K562 (cell line): ENCODE results near the gene LSM4. TPM values are rescaled to one million over a fixed set of nuclear protein-coding genes. Genes with fewer than 3 reads are reported as not detected.

Experiments
- BCL6 ChIP-seq: fragments of 250-450 bp; sonication (Bioruptor Pico); IDR thresholded peaks from 2 replicates; pipeline ENCODE4 v1.4.0; 2020
- CBX2 ChIP-seq: fragments of 200-600 bp; sonication (generic); IDR thresholded peaks from one replicate; pipeline ENCODE4 v1.6.1; 2012; ENCODE audit warnings: mild to moderate bottlenecking, low read length, inconsistent platforms; ENCODE audit not compliant: insufficient read depth, poor library complexity, severe bottlenecking
- CGGBP1 ChIP-seq: fragments of 250-450 bp; sonication (Bioruptor Pico); IDR thresholded peaks from 2 replicates; pipeline ENCODE4 v1.9.0; 2021; ENCODE audit warnings: mild to moderate bottlenecking
- GATAD2A ChIP-seq: fragments of 450-650 bp; IDR thresholded peaks from 2 replicates; pipeline ENCODE4 v1.6.1; 2017
- HIVEP1 ChIP-seq: fragments of 250-450 bp; sonication (Bioruptor Pico); IDR thresholded peaks from 2 replicates; pipeline ENCODE4 v1.4.0; 2020; ENCODE audit warnings: mild to moderate bottlenecking
- MTA1 ChIP-seq: fragments of 450-650 bp; IDR thresholded peaks from 2 replicates; pipeline ENCODE4 v1.6.1; 2017; ENCODE audit warnings: borderline replicate concordance
- NR3C1 ChIP-seq: sonication (generic); formaldehyde crosslinking; IDR thresholded peaks from 2 replicates; pipeline ENCODE4 v1.8.1; 2022; ENCODE audit warnings: missing genetic modification reagents
- PHTF2 ChIP-seq: fragments of 250-450 bp; sonication (Bioruptor Pico); IDR thresholded peaks from 2 replicates; pipeline ENCODE4 v1.5.0; 2021; ENCODE audit warnings: mild to moderate bottlenecking
- REST ChIP-seq, 2 experiments: fragments of 450-650 bp; formaldehyde crosslinking in 1 of 2; IDR thresholded peaks; 2 replicates each; pipeline versions ENCODE4 v1.4.0 to v1.6.1; 2014 to 2020; ENCODE audit warnings: mild to moderate bottlenecking in 2 of 2, borderline replicate concordance in 1 of 2, low read depth in 1 of 2
- SFPQ ChIP-seq: fragments of 200-400 bp; formaldehyde crosslinking; IDR thresholded peaks from 2 replicates; pipeline ENCODE4 v1.6.1; 2017; ENCODE audit warnings: mild to moderate bottlenecking, low read depth, low read length, moderate library complexity
- SRSF1 ChIP-seq: fragments of 200-400 bp; formaldehyde crosslinking; IDR thresholded peaks from 2 replicates; pipeline ENCODE4 v1.6.1; 2017; ENCODE audit warnings: mild to moderate bottlenecking, low read depth, low read length, moderate library complexity
- SRSF9 ChIP-seq: fragments of 200-400 bp; formaldehyde crosslinking; IDR thresholded peaks from 2 replicates; pipeline ENCODE4 v1.6.1; 2017; ENCODE audit warnings: low read depth, low read length, borderline replicate concordance
- TGIF2 ChIP-seq: sonication (generic); formaldehyde crosslinking; IDR thresholded peaks from 2 replicates; pipeline ENCODE4 v1.8.1; 2022; ENCODE audit warnings: mild to moderate bottlenecking, missing genetic modification reagents, moderate library complexity
- XRCC4 ChIP-seq: IDR thresholded peaks from one replicate; pipeline ENCODE4 v1.6.1; 2011; ENCODE audit not compliant: insufficient read depth, insufficient read length; ENCODE audit errors: extremely low read depth
- ZNF655 ChIP-seq: fragments of 250-450 bp; sonication (Bioruptor Pico); IDR thresholded peaks from 2 replicates; pipeline ENCODE4 v1.5.0; 2021
- ZNF79 ChIP-seq: fragments of 250-450 bp; sonication (Bioruptor Pico); IDR thresholded peaks from 2 replicates; pipeline ENCODE4 v1.4.0; 2020; ENCODE audit warnings: low read depth, mild to moderate bottlenecking, moderate library complexity
- polyA plus RNA-seq, 8 experiments: library from polyadenylated mRNA; depleted of rRNA in 4 of 8; stranded (reverse) in 5 of 8; unstranded in 3 of 8; fragments of >200 nt; fragmentation: Nextera tagmentation in 2 of 8; fragmentation: Illumina TruSeq in 1 of 8; extraction: Ambion mirVana in 2 of 8; extraction: Trizol in 1 of 8; gene quantifications; 2 replicates each; pipeline versions ENCODE4 v1.2.1 to v1.2.3, GENCODE V29; 2011 to 2014; ENCODE audit warnings: inconsistent platforms in 1 of 8, missing spikeins in 1 of 8
- total RNA-seq, 7 experiments: library from RNA; depleted of rRNA in 6 of 7; stranded (reverse); fragments of >200 nt in 6 of 7; fragmentation: Illumina TruSeq in 2 of 7; extraction: Trizol in 2 of 7; gene quantifications; 2 replicates each; pipeline versions ENCODE4 v1.2.1 to v1.2.3, GENCODE V29; 2011 to 2021; ENCODE audit warnings: low replicate concordance in 1 of 7

LSM4 gene
- total and polyA plus RNA-seq, 9 of the 15 experiments (the other 6 are each of a cell fraction or from before 2014, with no cell fraction given) = 11.9 to 763 (median 202) TPM

GRCh38 chr19:18304458-18305310, 18.2 kb downstream of the LSM4 start (continued):
- TF ChIP-seq MTA1 (peak; percentile 79), SRSF1 (no peak), SRSF9 (no peak), PHTF2 (CRISPR knock-in tag) (no peak), CGGBP1 (no peak), TGIF2 (CRISPR knock-in tag) (no peak), BCL6 (no peak), ZNF79 (CRISPR knock-in tag) (peak; percentile 9; the same call in 1 of the 2 replicates), ZNF655 (CRISPR knock-in tag) (no peak), XRCC4 (no peak), SFPQ (no peak), REST (IDR thresholded peaks at IDR 0.05; ENCODE audit: borderline replicate concordance) (0 out of 2 replicates have a peak, but pooled peaks have one; percentile 7), REST (CRISPR knock-in tag; IDR thresholded peaks at IDR 0.05; ENCODE audit: low read depth) (no peak), GATAD2A (no peak; the same call in 1 of the 2 replicates), NR3C1 (CRISPR knock-in tag) (no peak), CBX2 (no peak), HIVEP1 (CRISPR knock-in tag) (no peak)
